HG03045 (cell line): Measurements from ENCODE around the gene GNB1.
A peak's percentile ranks its signal among the peaks of the same experiment; 100 is the strongest.
"Not testable (repeated sequence)": the region's sequence is repeated elsewhere in the genome, so short reads cannot be mapped to it uniquely, and the experiment has no call there.

Experiments used
- ATAC-seq: cut with Tn5 transposase; IDR thresholded peaks from one replicate; pipeline ENCODE4 v1.9.1; 2021; ENCODE audit warnings: mild to moderate bottlenecking, moderate library complexity; ENCODE audit not compliant: unreplicated experiment

GNB1 gene

GRCh38 chr1:1892079-1892762 lies 1.3 kb upstream of the GNB1 start:
- no peak for ATAC-seq

- ATAC-seq = peak; percentile 3
Measured at GRCh38 chr1:1891349-1892078, 627 bp upstream of the GNB1 start.

GRCh38 chr1:1889847-1890505 lies 911 bp downstream of the GNB1 start:
- ATAC-seq = peak; percentile 39

GRCh38 chr1:1889090-1889750 lies 1.7 kb downstream of the GNB1 start:
- ATAC-seq = no peak

- not testable (repeated sequence) for ATAC-seq
Measured at GRCh38 chr1:1883890-1884289, 7.0 kb downstream of the GNB1 start.

GRCh38 chr1:1883092-1883873 lies 7.6 kb downstream of the GNB1 start:
- ATAC-seq = no peak

GRCh38 chr1:1881727-1882126 lies 9.2 kb downstream of the GNB1 start:
- no peak for ATAC-seq

GRCh38 chr1:1880617-1881312 lies 10.1 kb downstream of the GNB1 start:
- ATAC-seq = no peak

- no peak for ATAC-seq
Measured at GRCh38 chr1:1879942-1880341, 10.9 kb downstream of the GNB1 start.

GRCh38 chr1:1877865-1878436 lies 12.9 kb downstream of the GNB1 start:
- ATAC-seq = no peak

- ATAC-seq = no peak
Measured at GRCh38 chr1:1876335-1876930, 14.5 kb downstream of the GNB1 start.

- no peak for ATAC-seq
Measured at GRCh38 chr1:1875932-1876331, 15.0 kb downstream of the GNB1 start.

GRCh38 chr1:1874901-1875300 lies 16.0 kb downstream of the GNB1 start:
- ATAC-seq = no peak

GRCh38 chr1:1873186-1873585 lies 17.7 kb downstream of the GNB1 start:
- no peak for ATAC-seq

- ATAC-seq = no peak
Measured at GRCh38 chr1:1872329-1872994, 18.4 kb downstream of the GNB1 start.

- ATAC-seq = no peak
Measured at GRCh38 chr1:1869469-1869868, 21.4 kb downstream of the GNB1 start.

GRCh38 chr1:1867164-1867563 lies 23.7 kb downstream of the GNB1 start:
- ATAC-seq = no peak

- ATAC-seq = no peak
Measured at GRCh38 chr1:1862905-1863547, 27.9 kb downstream of the GNB1 start.
